ENCODE measurements around the gene GPR119.
A peak's percentile ranks its signal among the peaks of the same experiment; 100 is the strongest.
"Not testable (repeated sequence)": the region's sequence is repeated elsewhere in the genome, so short reads cannot be mapped to it uniquely, and the experiment has no call there.

GPR119 gene

GRCh38 chrX:130385520-130385919 is at the start of gene GPR119:
GPR119 (minus strand) TSS chrX:130385674; CDS start chrX:130385447, 227 bp downstream.
- DNase-seq (ENCODE audit: low read depth): no peak

- DNase-seq (ENCODE audit: low read depth): not testable (repeated sequence)
Observed at GRCh38 chrX:130429236-130429635, 43.8 kb upstream of the GPR119 start.

- no peak for DNase-seq (ENCODE audit: low read depth)
Observed at GRCh38 chrX:130426531-130426930, 41.1 kb upstream of the GPR119 start.

GRCh38 chrX:130419263-130419662 is 33.8 kb upstream of the GPR119 start:
- DNase-seq (ENCODE audit: low read depth): no peak

- no peak for DNase-seq (ENCODE audit: low read depth)
Observed at GRCh38 chrX:130418740-130419139, 33.3 kb upstream of the GPR119 start.

- DNase-seq (ENCODE audit: low read depth): no peak
Observed at GRCh38 chrX:130418066-130418465, 32.6 kb upstream of the GPR119 start.

GRCh38 chrX:130416785-130417184 is 31.3 kb upstream of the GPR119 start:
- DNase-seq (ENCODE audit: low read depth): no peak

GRCh38 chrX:130415201-130415600 is 29.7 kb upstream of the GPR119 start:
- no peak for DNase-seq (ENCODE audit: low read depth)

GRCh38 chrX:130414800-130415199 is 29.3 kb upstream of the GPR119 start:
- DNase-seq (ENCODE audit: low read depth): no peak

- DNase-seq (ENCODE audit: low read depth): no peak
Observed at GRCh38 chrX:130413415-130413814, 27.9 kb upstream of the GPR119 start.

GRCh38 chrX:130402208-130402684 is 16.8 kb upstream of the GPR119 start:
- DNase-seq (ENCODE audit: low read depth): no peak

GRCh38 chrX:130401415-130402207 is 16.1 kb upstream of the GPR119 start, which contains the start of gene RBMX2:
RBMX2 (plus strand) TSS chrX:130401987; CDS start chrX:130402033, 46 bp downstream.
- peak; percentile 49 for DNase-seq (ENCODE audit: low read depth)

GRCh38 chrX:130395341-130395740 is 9.9 kb upstream of the GPR119 start:
- DNase-seq (ENCODE audit: low read depth): no peak

GRCh38 chrX:130393451-130394074 is 8.1 kb upstream of the GPR119 start:
- DNase-seq (ENCODE audit: low read depth): no peak

- DNase-seq (ENCODE audit: low read depth): no peak
Observed at GRCh38 chrX:130386408-130386808, 934 bp upstream of the GPR119 start.

- DNase-seq (ENCODE audit: low read depth): no peak
Observed at GRCh38 chrX:130378024-130378669, 7.3 kb downstream of the GPR119 start.

- no peak for DNase-seq (ENCODE audit: low read depth)
Observed at GRCh38 chrX:130376077-130376476, 9.4 kb downstream of the GPR119 start.

- not testable (repeated sequence) for DNase-seq (ENCODE audit: low read depth)
Observed at GRCh38 chrX:130352050-130352449, 33.4 kb downstream of the GPR119 start.

GRCh38 chrX:130351567-130351966 is 33.9 kb downstream of the GPR119 start:
- no peak for DNase-seq (ENCODE audit: low read depth)

- no peak for DNase-seq (ENCODE audit: low read depth)
Observed at GRCh38 chrX:130347321-130347720, 38.2 kb downstream of the GPR119 start.

- DNase-seq (ENCODE audit: low read depth): no peak
Observed at GRCh38 chrX:130343411-130343810, 42.1 kb downstream of the GPR119 start.

- DNase-seq (ENCODE audit: low read depth): no peak
Observed at GRCh38 chrX:130340271-130340670, 45.2 kb downstream of the GPR119 start.
